ENCODE results near the gene CDIP1. TPM values are rescaled to one million over a fixed set of nuclear protein-coding genes. Genes with fewer than 3 reads are reported as not detected.

Gene CDIP1
- total and polyA plus RNA-seq, 10 of the 15 experiments (the other 5 are each of a cell fraction or from before 2014, with no cell fraction given): 6.1 to 32.4 (median 13.6) TPM

DNA sequence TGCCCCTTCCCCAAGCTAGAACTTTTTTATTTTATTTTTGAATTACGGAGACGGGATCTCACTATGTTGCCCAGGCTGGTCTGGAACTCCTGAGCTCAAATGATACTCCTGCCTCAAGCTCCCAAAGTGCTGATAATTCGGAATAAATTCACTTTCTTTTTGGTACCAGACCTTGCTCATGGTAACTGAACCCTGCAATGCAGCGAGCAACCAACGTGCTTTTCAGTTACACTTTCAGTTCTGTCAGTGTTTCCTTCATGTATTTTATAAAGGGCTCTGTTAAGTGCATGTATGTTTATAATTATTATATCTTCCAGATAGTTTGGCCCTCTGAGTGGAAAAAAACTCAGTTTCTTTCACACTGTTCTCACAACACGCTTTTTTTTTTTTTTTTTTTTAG lies 31.5 kb upstream of the CDIP1 start (continued):
- TF ChIP-seq, protein P1, sequence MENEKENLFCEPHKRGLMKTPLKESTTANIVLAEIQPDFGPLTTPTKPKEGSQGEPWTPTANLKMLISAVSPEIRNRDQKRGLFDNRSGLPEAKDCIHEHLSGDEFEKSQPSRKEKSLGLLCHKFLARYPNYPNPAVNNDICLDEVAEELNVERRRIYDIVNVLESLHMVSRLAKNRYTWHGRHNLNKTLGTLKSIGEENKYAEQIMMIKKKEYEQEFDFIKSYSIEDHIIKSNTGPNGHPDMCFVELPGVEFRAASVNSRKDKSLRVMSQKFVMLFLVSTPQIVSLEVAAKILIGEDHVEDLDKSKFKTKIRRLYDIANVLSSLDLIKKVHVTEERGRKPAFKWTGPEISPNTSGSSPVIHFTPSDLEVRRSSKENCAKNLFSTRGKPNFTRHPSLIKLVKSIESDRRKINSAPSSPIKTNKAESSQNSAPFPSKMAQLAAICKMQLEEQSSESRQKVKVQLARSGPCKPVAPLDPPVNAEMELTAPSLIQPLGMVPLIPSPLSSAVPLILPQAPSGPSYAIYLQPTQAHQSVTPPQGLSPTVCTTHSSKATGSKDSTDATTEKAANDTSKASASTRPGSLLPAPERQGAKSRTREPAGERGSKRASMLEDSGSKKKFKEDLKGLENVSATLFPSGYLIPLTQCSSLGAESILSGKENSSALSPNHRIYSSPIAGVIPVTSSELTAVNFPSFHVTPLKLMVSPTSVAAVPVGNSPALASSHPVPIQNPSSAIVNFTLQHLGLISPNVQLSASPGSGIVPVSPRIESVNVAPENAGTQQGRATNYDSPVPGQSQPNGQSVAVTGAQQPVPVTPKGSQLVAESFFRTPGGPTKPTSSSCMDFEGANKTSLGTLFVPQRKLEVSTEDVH (IDR thresholded peaks at IDR 0.05; ENCODE audit: low read depth, partially characterized antibody): no peak

DNA sequence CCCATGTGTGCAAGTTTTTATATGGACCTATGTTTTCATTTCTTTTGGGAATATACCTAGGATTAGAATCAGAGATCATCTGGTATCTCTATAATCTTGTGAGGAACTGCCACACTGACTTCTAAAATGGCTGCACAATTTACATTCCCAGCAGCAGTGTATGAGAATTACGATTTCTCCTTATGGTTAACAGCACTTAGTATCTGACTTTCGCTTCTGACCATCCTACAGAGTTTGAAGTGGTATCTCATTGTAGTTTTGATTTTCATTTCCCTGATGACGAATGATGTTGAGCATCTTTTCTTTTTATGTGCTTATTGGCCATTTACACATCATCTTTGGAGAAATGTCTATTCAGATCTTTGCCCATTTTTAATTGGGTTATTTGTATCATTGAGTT lies 27.6 kb upstream of the CDIP1 start:
- no peak overlapping the region for H3K4me3 ChIP-seq
- POLR2A ChIA-PET: no interaction called here
- H3K4me1 ChIP-seq (ENCODE audit: control insufficient read depth, insufficient read depth, low read length): peaks cover 4% of the 10 kb centered on the region; the same call in 1 of the 2 replicates
- DNase-seq (ENCODE audit: low read depth, low spot score) (peak; percentile 21), ATAC-seq (peak; percentile 92), FAIRE-seq (peak; percentile 80)
- WGBS (ENCODE audit: insufficient coverage, insufficient replicate concordance, low lambda C conversion rate, missing lambda C conversion rate): 2% methylated on average over 3 of the region's 3 CpGs
- RAD21 ChIA-PET (ENCODE audit: unreplicated experiment): interaction anchor here (1.1 kb wide), 1 partner anchor 76 kb away, joined by 3 read pairs; no protein-coding TSS in a partner anchor
- no TSS peak for BruUV-seq (replicated peaks)
- no peak overlapping the region for H3K4me2 ChIP-seq (ENCODE audit: control insufficient read depth, insufficient read depth)
- no peaks in the 10 kb centered on the region; a peak in 1 of 4 replicates for H3K36me3 ChIP-seq (ENCODE audit: control insufficient read depth in 2 of 2, insufficient read depth in 2 of 2, low read length in 1 of 2)
- TF ChIP-seq RUNX3 (IDR thresholded peaks at IDR 0.05; ENCODE audit: low read length) (peak; percentile 55), TBL1XR1 (IDR thresholded peaks at IDR 0.05; ENCODE audit: low read depth, low read length) (no peak), JUND (IDR thresholded peaks at IDR 0.05; ENCODE audit: low read depth, low read length) (no peak), SIX5 (IDR thresholded peaks at IDR 0.05; ENCODE audit: low read depth, low read length, severe bottlenecking) (no peak)
- H3K27ac ChIP-seq (ENCODE audit: control insufficient read depth, insufficient read depth): no peak overlapping the region
- H3K27me3 ChIP-seq (replicated peaks in 1 of 2; ENCODE audit: control insufficient read depth in 2 of 2, insufficient read depth in 2 of 2, low read length in 1 of 2): peaks cover 0 to 4% of the 10 kb centered on the region in 2 experiments; a peak in 2 of 4 replicates
- no peaks in the 10 kb centered on the region for H3K79me2 ChIP-seq (ENCODE audit: control insufficient read depth, insufficient read depth, low read length)
- CTCF ChIA-PET: interaction anchor here (1.4 kb wide), 1 partner anchor 61 kb away, joined by 3 read pairs; no protein-coding TSS in a partner anchor
- in situ Hi-C loops (cut with MboI) (no loop called here), intact Hi-C loops (cut with micrococcal nuclease; ENCODE audit: unreplicated experiment) (no loop called here)
- H3K9ac ChIP-seq (ENCODE audit: control insufficient read depth, insufficient read depth, low read length): no peak overlapping the region
- no peaks in the 10 kb centered on the region for H3K9me3 ChIP-seq (replicated peaks; ENCODE audit: control insufficient read depth, insufficient read depth, low read length)
- SMC1A ChIA-PET (ENCODE audit: uncharacterized antibody, unreplicated experiment): no interaction called here
- no peak overlapping the region for H2AFZ ChIP-seq (ENCODE audit: control insufficient read depth, low read depth, low read length)
- no peaks in the 10 kb centered on the region for H4K20me1 ChIP-seq (ENCODE audit: control insufficient read depth, insufficient read depth)

Data from GM12878 (cell line).